Stimulated activated CD8-positive, alpha-beta memory T cell treated with anti-CD3 and anti-CD28 coated beads, Interleukin-4, amount 100 ng/mL, for 24 hours (primary cell): ENCODE data around the gene SLC25A5.

ENCODE experiments used
- DNase-seq: peaks from one replicate; pipeline ENCODE4 v3.0.0-alpha.2; 2020; ENCODE audit warnings: low read depth

Gene SLC25A5

GRCh38 chrX:119505945-119506344, 37.7 kb downstream of the SLC25A5 start:
- DNase-seq: no peak

- no peak for DNase-seq
Observed at GRCh38 chrX:119507206-119507605, 39.0 kb downstream of the SLC25A5 start.

- DNase-seq: no peak
Observed at GRCh38 chrX:119512146-119512800, 44.0 kb downstream of the SLC25A5 start.

GRCh38 chrX:119516157-119516702, 48.0 kb downstream of the SLC25A5 start:
- DNase-seq: no peak

- no peak for DNase-seq
Observed at GRCh38 chrX:119518371-119518770, 50.1 kb downstream of the SLC25A5 start.
